ENCODE measurements around the gene RASGRF2.

Gene RASGRF2

GRCh38 chr5:80959768-80960442, at the start of gene RASGRF2:
TSS of gene RASGRF2 (plus strand) at chr5:80960363. CDS start at chr5:80960739, 376 bp downstream.
- no peak for DNase-seq

GRCh38 chr5:80912479-80912878, 47.7 kb upstream of the RASGRF2 start:
- DNase-seq = no peak

- no peak for DNase-seq
Observed at GRCh38 chr5:80915716-80916115, 44.4 kb upstream of the RASGRF2 start.

GRCh38 chr5:80916676-80917075, 43.5 kb upstream of the RASGRF2 start:
- DNase-seq = no peak

- no peak for DNase-seq
Observed at GRCh38 chr5:80917631-80918030, 42.5 kb upstream of the RASGRF2 start.

GRCh38 chr5:80919678-80920196, 40.4 kb upstream of the RASGRF2 start:
- no peak for DNase-seq

GRCh38 chr5:80920333-80920732, 39.8 kb upstream of the RASGRF2 start:
- DNase-seq = no peak

GRCh38 chr5:80921026-80921425, 39.1 kb upstream of the RASGRF2 start:
- no peak for DNase-seq

GRCh38 chr5:80925931-80926330, 34.2 kb upstream of the RASGRF2 start:
- no peak for DNase-seq

- no peak for DNase-seq
Observed at GRCh38 chr5:80926536-80926935, 33.6 kb upstream of the RASGRF2 start.

- no peak for DNase-seq
Observed at GRCh38 chr5:80926979-80927656, 33.0 kb upstream of the RASGRF2 start.

- DNase-seq = no peak
Observed at GRCh38 chr5:80928073-80928472, 32.1 kb upstream of the RASGRF2 start.

GRCh38 chr5:80930940-80931339, 29.2 kb upstream of the RASGRF2 start:
- DNase-seq = no peak

GRCh38 chr5:80931411-80931810, 28.8 kb upstream of the RASGRF2 start:
- DNase-seq = no peak

GRCh38 chr5:80933036-80933435, 27.1 kb upstream of the RASGRF2 start:
- no peak for DNase-seq

- DNase-seq = no peak
Observed at GRCh38 chr5:80934751-80935150, 25.4 kb upstream of the RASGRF2 start.

- no peak for DNase-seq
Observed at GRCh38 chr5:80935811-80936385, 24.3 kb upstream of the RASGRF2 start.

GRCh38 chr5:80936881-80937280, 23.3 kb upstream of the RASGRF2 start:
- no peak for DNase-seq

- DNase-seq = no peak
Observed at GRCh38 chr5:80937584-80938356, 22.4 kb upstream of the RASGRF2 start.

GRCh38 chr5:80941496-80941895, 18.7 kb upstream of the RASGRF2 start:
- no peak for DNase-seq

- DNase-seq = no peak
Observed at GRCh38 chr5:80951366-80951765, 8.8 kb upstream of the RASGRF2 start.

GRCh38 chr5:80953587-80953986, 6.6 kb upstream of the RASGRF2 start:
- no peak for DNase-seq

- DNase-seq = no peak
Observed at GRCh38 chr5:80955082-80955590, 5.0 kb upstream of the RASGRF2 start.

All from SHP77 (cell line).